HepG2 (cell line): ENCODE measurements around the gene SBK3. TPM values are rescaled to one million over a fixed set of nuclear protein-coding genes. Genes with fewer than 3 reads are reported as not detected.

ENCODE experiments used
- ATF7 ChIP-seq, 2 experiments: fragments of 450-650 bp in 1 of 2; sonication (generic) in 1 of 2; formaldehyde crosslinking in 1 of 2; IDR thresholded peaks; 2 replicates each; pipeline versions ENCODE4 v1.4.0 to v1.6.1; 2016 to 2020; ENCODE audit warnings: antibody characterized with exemption in 1 of 2, mild to moderate bottlenecking in 1 of 2, missing genetic modification reagents in 1 of 2
- CREB1 ChIP-seq, 2 experiments: fragments of 450-650 bp in 1 of 2; IDR thresholded peaks; 2 replicates each; pipeline ENCODE4 v1.6.1; 2016 to 2017; ENCODE audit warnings: control low read depth in 1 of 2, mild to moderate bottlenecking in 1 of 2, missing compliant biosample characterization in 1 of 2, missing genetic modification characterization in 1 of 2
- EHMT2 ChIP-seq: fragments of 200-600 bp; sonication (generic); IDR thresholded peaks from 2 replicates; pipeline ENCODE4 v1.7.0; 2017; ENCODE audit warnings: antibody characterized with exemption, low read depth, low read length, borderline replicate concordance
- ELF3 ChIP-seq: IDR thresholded peaks from 2 replicates; pipeline ENCODE4 v1.6.1; 2016; ENCODE audit warnings: missing genetic modification reagents, missing compliant biosample characterization
- ETV5 ChIP-seq: IDR thresholded peaks from 2 replicates; pipeline ENCODE4 v1.6.1; 2018; ENCODE audit warnings: missing biosample characterization, missing genetic modification reagents, inconsistent platforms, borderline replicate concordance
- GABPA ChIP-seq, 2 experiments: IDR thresholded peaks; 2 replicates each; pipeline ENCODE4 v1.6.1; 2011 to 2016; ENCODE audit warnings: low read depth in 2 of 2, low read length in 1 of 2, missing biosample characterization in 1 of 2, missing genetic modification characterization in 1 of 2
- HNF4G ChIP-seq, 2 experiments: sonication (generic) in 1 of 2; formaldehyde crosslinking in 1 of 2; IDR thresholded peaks; 2 replicates each; pipeline versions ENCODE4 v1.4.0 to v1.6.1; 2011 to 2020; ENCODE audit warnings: borderline replicate concordance in 2 of 2, low read depth in 2 of 2, mild to moderate bottlenecking in 2 of 2, low read length in 1 of 2, missing genetic modification reagents in 1 of 2, moderate library complexity in 1 of 2
- HNRNPLL ChIP-seq: fragments of 200-400 bp; formaldehyde crosslinking; IDR thresholded peaks from 2 replicates; pipeline ENCODE4 v1.6.1; 2017; ENCODE audit warnings: mild to moderate bottlenecking, low read depth, low read length; ENCODE audit not compliant: poor library complexity, severe bottlenecking
- NCOA1 ChIP-seq: sonication (generic); formaldehyde crosslinking; IDR thresholded peaks from 2 replicates; pipeline ENCODE4 v1.9.0; 2021; ENCODE audit warnings: missing genetic modification reagents
- NFRKB ChIP-seq: fragments of 450-650 bp; IDR thresholded peaks from 2 replicates; pipeline ENCODE4 v1.6.1; 2017
- RFX3 ChIP-seq: IDR thresholded peaks from 2 replicates; pipeline ENCODE4 v1.6.1; 2016; ENCODE audit warnings: missing biosample characterization, missing genetic modification reagents
- SALL1 ChIP-seq: sonication (generic); formaldehyde crosslinking; IDR thresholded peaks from 2 replicates; pipeline ENCODE4 v1.8.0; 2022; ENCODE audit warnings: mild to moderate bottlenecking, missing genetic modification reagents
- SPEN ChIP-seq: sonication (generic); formaldehyde crosslinking; IDR thresholded peaks from 2 replicates; pipeline ENCODE4 v1.5.1; 2020; ENCODE audit warnings: low read depth, mild to moderate bottlenecking, missing genetic modification reagents
- TBL1XR1 ChIP-seq: fragments of 150-350 bp; IDR thresholded peaks from 2 replicates; pipeline ENCODE4 v1.6.1; 2014; ENCODE audit warnings: borderline replicate concordance, low read length; ENCODE audit not compliant: partially characterized antibody
- TFDP1 ChIP-seq: IDR thresholded peaks from 2 replicates; pipeline ENCODE4 v1.6.1; 2016; ENCODE audit warnings: missing compliant biosample characterization, missing genetic modification reagents, borderline replicate concordance
- XRCC5 ChIP-seq: fragments of 200-400 bp; formaldehyde crosslinking; optimal IDR thresholded peaks from 2 replicates; pipeline ENCODE3; 2017; ENCODE audit warnings: mild to moderate bottlenecking, low read length
- ZBTB38 ChIP-seq: sonication (generic); formaldehyde crosslinking; IDR thresholded peaks from 2 replicates; pipeline ENCODE4 v1.5.1; 2020; ENCODE audit warnings: mild to moderate bottlenecking, missing genetic modification reagents
- ZBTB7A ChIP-seq: sonication (generic); formaldehyde crosslinking; IDR thresholded peaks from 2 replicates; pipeline ENCODE4 v1.8.0; 2022; ENCODE audit warnings: mild to moderate bottlenecking, missing genetic modification reagents
- ZFP41 ChIP-seq: sonication (generic); formaldehyde crosslinking; IDR thresholded peaks from 2 replicates; pipeline ENCODE4 v1.4.0; 2020; ENCODE audit warnings: mild to moderate bottlenecking, missing genetic modification reagents, borderline replicate concordance
- ZFP90 ChIP-seq: sonication (generic); formaldehyde crosslinking; IDR thresholded peaks from 2 replicates; pipeline ENCODE4 v1.8.0; 2022; ENCODE audit warnings: missing genetic modification reagents, mild to moderate bottlenecking, inconsistent platforms, borderline replicate concordance
- ZFP91 ChIP-seq: sonication (generic); formaldehyde crosslinking; IDR thresholded peaks from 2 replicates; pipeline ENCODE4 v1.9.0; 2022; ENCODE audit warnings: missing genetic modification reagents, mild to moderate bottlenecking, borderline replicate concordance
- ZNF225 ChIP-seq: sonication (generic); formaldehyde crosslinking; IDR thresholded peaks from 2 replicates; pipeline ENCODE4 v1.4.0; 2020; ENCODE audit warnings: mild to moderate bottlenecking, missing genetic modification reagents
- ZNF362 ChIP-seq: sonication (generic); formaldehyde crosslinking; IDR thresholded peaks from 2 replicates; pipeline ENCODE4 v1.4.0; 2020; ENCODE audit warnings: missing genetic modification reagents, mild to moderate bottlenecking, borderline replicate concordance
- ZNF720 ChIP-seq: sonication (generic); formaldehyde crosslinking; IDR thresholded peaks from 2 replicates; pipeline ENCODE4 v1.4.0; 2020; ENCODE audit warnings: missing genetic modification reagents
- ZNF792 ChIP-seq: IDR thresholded peaks from 2 replicates; pipeline ENCODE4 v1.6.1; 2016
- polyA plus RNA-seq, 8 experiments: library from polyadenylated mRNA; depleted of rRNA in 3 of 8; stranded (reverse) in 7 of 8; unstranded in 1 of 8; fragments of >200 nt; fragmentation: Illumina TruSeq in 4 of 8; extraction: Trizol in 4 of 8; gene quantifications; 2 replicates each; pipeline versions ENCODE4 v1.2.1 to v1.2.3, GENCODE V29; 2011 to 2016; ENCODE audit warnings: low read depth in 4 of 8, missing spikeins in 1 of 8, mixed read lengths in 1 of 8; ENCODE audit not compliant: insufficient read depth in 1 of 8
- total RNA-seq, 5 experiments: library from RNA; depleted of rRNA; stranded (reverse); fragments of >200 nt; fragmentation: Illumina TruSeq; extraction: Trizol; gene quantifications; 2 replicates each; pipeline ENCODE4 v1.2.3, GENCODE V29; 2016; ENCODE audit warnings: low read depth in 1 of 5

SBK3 gene
- total and polyA plus RNA-seq, 2 of the 13 experiments (the other 11 are each of a cell fraction or from before 2014, with no cell fraction given): 0.66 to 0.77 TPM

GRCh38 chr19:55503502-55504251 lies 41.7 kb downstream of the SBK3 start (continued):
- peak; percentile 28; the same call in 1 of the 2 replicates for TF ChIP-seq ATF7 (IDR thresholded peaks at IDR 0.05)
- TF ChIP-seq ATF7 (CRISPR knock-in tag; IDR thresholded peaks at IDR 0.05): no peak
- TF ChIP-seq EHMT2: no peak
- peak; percentile 99 for TF ChIP-seq CREB1 (IDR thresholded peaks at IDR 0.05)
- peak; percentile 98 for TF ChIP-seq CREB1 (CRISPR knock-in tag; IDR thresholded peaks at IDR 0.05)
- peak; percentile 47 for TF ChIP-seq XRCC5
- TF ChIP-seq ZNF720 (CRISPR knock-in tag): no peak
- TF ChIP-seq HNF4G (IDR thresholded peaks at IDR 0.05; ENCODE audit: borderline replicate concordance, low read depth, low read length): no peak
- TF ChIP-seq HNF4G (CRISPR knock-in tag; IDR thresholded peaks at IDR 0.05; ENCODE audit: borderline replicate concordance, low read depth): 0 out of 2 replicates have a peak, but pooled peaks have one; percentile 22
- peak; percentile 88; the same call in 1 of the 2 replicates for TF ChIP-seq TFDP1
- no peak for TF ChIP-seq ZNF792 (CRISPR knock-in tag)
- no peak for TF ChIP-seq ZFP41 (CRISPR knock-in tag)
- TF ChIP-seq ELF3 (CRISPR knock-in tag): peak; percentile 53; the same call in 1 of the 2 replicates
- 0 out of 2 replicates have a peak, but pooled peaks have one; percentile 54 for TF ChIP-seq ZBTB7A (CRISPR knock-in tag)
- peak; percentile 23; the same call in 1 of the 2 replicates for TF ChIP-seq ZFP90
- TF ChIP-seq NCOA1 (CRISPR knock-in tag): 0 out of 2 replicates have a peak, but pooled peaks have one; percentile 41
- TF ChIP-seq ZNF225 (CRISPR knock-in tag): 0 out of 2 replicates have a peak, but pooled peaks have one; percentile 78
- TF ChIP-seq ZNF362 (CRISPR knock-in tag): peak; percentile 57; the same call in 1 of the 2 replicates
- TF ChIP-seq NFRKB: no peak
- 0 out of 2 replicates have a peak, but pooled peaks have one; percentile 8 for TF ChIP-seq RFX3
- TF ChIP-seq SALL1 (CRISPR knock-in tag): peak; percentile 56; the same call in 1 of the 2 replicates
- TF ChIP-seq SPEN (CRISPR knock-in tag): peak; percentile 34; the same call in 1 of the 2 replicates
- peak; percentile 17 for TF ChIP-seq TBL1XR1
- peak; percentile 31; the same call in 1 of the 2 replicates for TF ChIP-seq ZBTB38 (CRISPR knock-in tag)
- peak; percentile 72; the same call in 1 of the 2 replicates for TF ChIP-seq ETV5
- TF ChIP-seq HNRNPLL: peak; percentile 55
- TF ChIP-seq GABPA (IDR thresholded peaks at IDR 0.05; ENCODE audit: low read depth, low read length): no peak
- TF ChIP-seq GABPA (CRISPR knock-in tag; IDR thresholded peaks at IDR 0.05; ENCODE audit: low read depth): peak; percentile 37; the same call in 1 of the 2 replicates
- TF ChIP-seq ZFP91 (CRISPR knock-in tag): peak; percentile 70; the same call in 1 of the 2 replicates
